MM.1S (cell line): ENCODE measurements around the gene CDYL.

Experiments used
- DNase-seq: peaks from one replicate; pipeline ENCODE4 v3.0.0-alpha.2; 2015
- H2AFZ ChIP-seq: fragments of 300-600 bp; sonication (generic); 2 replicates; pipeline ENCODE4 v1.6.0; 2016; ENCODE audit warnings: antibody characterized with exemption, low read length
- H3F3A ChIP-seq: fragments of 300-600 bp; sonication (generic); 2 replicates; pipeline ENCODE4 v1.6.1; 2016; ENCODE audit warnings: mild to moderate bottlenecking, antibody characterized with exemption, low read length, moderate library complexity, mixed read lengths; ENCODE audit not compliant: insufficient read depth
- H3K27ac ChIP-seq: fragments of 300-600 bp; sonication (generic); 2 replicates; pipeline ENCODE4 v1.5.1; 2016; ENCODE audit warnings: mild to moderate bottlenecking, low read length
- H3K27me3 ChIP-seq: fragments of 300-600 bp; sonication (generic); replicated peaks from 2 replicates; pipeline ENCODE4 v1.6.0; 2016; ENCODE audit warnings: low read length; ENCODE audit not compliant: insufficient read depth
- H3K36me3 ChIP-seq: fragments of 300-600 bp; sonication (generic); replicated peaks from 2 replicates; pipeline ENCODE4 v1.6.1; 2016; ENCODE audit warnings: mild to moderate bottlenecking, low read length, mixed read lengths; ENCODE audit not compliant: insufficient read depth
- H3K4me1 ChIP-seq: fragments of 300-600 bp; sonication (generic); 2 replicates; pipeline ENCODE4 v1.6.1; 2016; ENCODE audit warnings: low read length, mixed read lengths
- H3K4me2 ChIP-seq: fragments of 300-600 bp; sonication (generic); 2 replicates; pipeline ENCODE4 v1.6.0; 2016; ENCODE audit warnings: low read depth, low read length
- H3K4me3 ChIP-seq: fragments of 300-600 bp; sonication (generic); 2 replicates; pipeline ENCODE4 v1.5.1; 2016; ENCODE audit warnings: low read length, mixed read lengths
- H3K79me2 ChIP-seq: fragments of 300-600 bp; sonication (generic); 2 replicates; pipeline ENCODE4 v1.6.1; 2016; ENCODE audit warnings: mixed run types, low read length, mixed read lengths
- H3K9ac ChIP-seq: fragments of 300-600 bp; sonication (generic); 2 replicates; pipeline ENCODE4 v1.6.1; 2016; ENCODE audit warnings: low read length, mixed read lengths
- H3K9me2 ChIP-seq: fragments of 300-600 bp; sonication (generic); replicated peaks from 2 replicates; pipeline ENCODE4 v1.6.1; 2016; ENCODE audit warnings: mild to moderate bottlenecking, low read length, mixed read lengths; ENCODE audit not compliant: insufficient read depth
- H3K9me3 ChIP-seq: fragments of 300-600 bp; sonication (generic); replicated peaks from 2 replicates; pipeline ENCODE4 v1.6.1; 2016; ENCODE audit warnings: mild to moderate bottlenecking, low read length, mixed read lengths; ENCODE audit not compliant: insufficient read depth
- H4K20me1 ChIP-seq: fragments of 300-600 bp; sonication (generic); 2 replicates; pipeline ENCODE4 v1.6.1; 2016; ENCODE audit warnings: mild to moderate bottlenecking, low read length, moderate library complexity, mixed read lengths; ENCODE audit not compliant: insufficient read depth
- EZH2 ChIP-seq: fragments of 300-600 bp; sonication (generic); optimal IDR thresholded peaks from 2 replicates; pipeline ENCODE3; 2017; ENCODE audit warnings: low read depth, mild to moderate bottlenecking, antibody characterized with exemption, low read length, mixed read lengths
- EZH2phosphoT487 ChIP-seq: fragments of 300-600 bp; sonication (generic); IDR thresholded peaks from 2 replicates; pipeline ENCODE4 v1.6.1; 2018; ENCODE audit warnings: antibody characterized with exemption, low read length
- TF ChIP-seq, protein P1 (sequence below): fragments of 300-600 bp; sonication (generic); IDR thresholded peaks from 2 replicates; pipeline ENCODE4 v1.5.1; 2016; ENCODE audit warnings: antibody characterized with exemption, low read length, mixed read lengths

The CDYL gene

DNA sequence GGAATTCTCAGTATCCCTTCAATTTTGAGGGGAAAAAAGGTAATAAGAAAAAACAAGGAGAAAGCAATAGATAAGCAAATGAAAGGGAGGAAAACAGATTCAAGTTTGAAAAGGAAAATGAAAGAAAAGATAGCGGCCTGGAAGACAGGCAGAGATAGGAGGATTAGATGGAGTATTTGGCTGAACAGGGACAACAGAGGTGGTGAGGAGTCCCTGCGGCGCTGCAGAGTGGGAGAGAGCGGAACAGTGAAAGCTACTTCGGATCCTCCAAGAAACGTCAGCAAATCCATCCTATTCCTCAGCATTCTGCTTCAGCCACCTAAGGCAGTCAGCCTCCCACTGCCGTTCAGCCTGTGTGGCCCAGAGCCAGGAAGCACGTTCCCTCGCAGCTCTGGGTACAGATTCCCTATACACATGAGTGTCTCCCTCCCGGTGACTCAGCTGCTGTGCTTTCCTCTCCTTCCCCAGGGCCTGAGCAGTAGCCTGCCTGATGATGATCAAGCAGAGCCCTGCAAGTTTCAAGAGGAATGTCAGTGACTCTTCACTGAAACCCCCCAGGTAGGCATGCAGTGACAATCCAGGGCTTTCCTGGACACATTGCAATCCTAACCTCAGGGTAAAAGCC, 43.4 kb upstream of the CDYL start:
- no peaks in the 10 kb centered on the region for H3K79me2 ChIP-seq
- H3K9me3 ChIP-seq: no peaks in the 10 kb centered on the region
- peaks cover 6% of the 10 kb centered on the region for H3K4me1 ChIP-seq
- no peak overlapping the region for H3K9ac ChIP-seq
- DNase-seq: no peak
- TF ChIP-seq, protein P1, sequence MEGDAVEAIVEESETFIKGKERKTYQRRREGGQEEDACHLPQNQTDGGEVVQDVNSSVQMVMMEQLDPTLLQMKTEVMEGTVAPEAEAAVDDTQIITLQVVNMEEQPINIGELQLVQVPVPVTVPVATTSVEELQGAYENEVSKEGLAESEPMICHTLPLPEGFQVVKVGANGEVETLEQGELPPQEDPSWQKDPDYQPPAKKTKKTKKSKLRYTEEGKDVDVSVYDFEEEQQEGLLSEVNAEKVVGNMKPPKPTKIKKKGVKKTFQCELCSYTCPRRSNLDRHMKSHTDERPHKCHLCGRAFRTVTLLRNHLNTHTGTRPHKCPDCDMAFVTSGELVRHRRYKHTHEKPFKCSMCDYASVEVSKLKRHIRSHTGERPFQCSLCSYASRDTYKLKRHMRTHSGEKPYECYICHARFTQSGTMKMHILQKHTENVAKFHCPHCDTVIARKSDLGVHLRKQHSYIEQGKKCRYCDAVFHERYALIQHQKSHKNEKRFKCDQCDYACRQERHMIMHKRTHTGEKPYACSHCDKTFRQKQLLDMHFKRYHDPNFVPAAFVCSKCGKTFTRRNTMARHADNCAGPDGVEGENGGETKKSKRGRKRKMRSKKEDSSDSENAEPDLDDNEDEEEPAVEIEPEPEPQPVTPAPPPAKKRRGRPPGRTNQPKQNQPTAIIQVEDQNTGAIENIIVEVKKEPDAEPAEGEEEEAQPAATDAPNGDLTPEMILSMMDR: no peak
- TF ChIP-seq EZH2: no peak
- TF ChIP-seq EZH2phosphoT487: no peak
- H2AFZ ChIP-seq: no peak overlapping the region
- H3K36me3 ChIP-seq: no peaks in the 10 kb centered on the region
- H3K9me2 ChIP-seq: no peaks in the 10 kb centered on the region
- H3K27ac ChIP-seq: no peak overlapping the region
- H3K4me3 ChIP-seq: no peak overlapping the region
- H3K27me3 ChIP-seq: no peaks in the 10 kb centered on the region
- H4K20me1 ChIP-seq: no peaks in the 10 kb centered on the region
- no peaks in the 10 kb centered on the region for H3F3A ChIP-seq
- no peak overlapping the region for H3K4me2 ChIP-seq

DNA sequence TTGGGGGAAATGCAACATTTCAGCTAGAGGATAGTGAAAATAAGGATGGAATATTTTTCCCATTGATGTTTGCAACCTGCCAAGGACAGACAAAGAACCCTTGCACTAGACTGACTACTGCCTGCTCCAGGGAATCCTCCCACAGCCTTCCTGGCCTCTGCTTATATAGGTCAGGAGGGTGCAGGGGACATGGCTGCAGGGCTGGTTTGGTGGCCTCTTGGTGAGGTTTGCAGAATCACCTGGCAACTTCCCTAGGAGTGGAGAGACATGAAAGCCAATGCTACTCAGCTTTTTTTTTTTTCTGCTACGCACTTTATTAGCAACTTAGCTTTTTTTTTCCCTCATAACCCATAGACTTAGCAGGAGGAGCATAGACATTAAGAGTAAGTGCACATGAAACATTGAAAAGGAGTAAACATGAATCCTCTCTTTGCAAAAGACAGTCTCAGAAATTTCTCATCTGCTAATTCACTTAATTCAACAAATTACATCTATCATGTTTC, 39.8 kb upstream of the CDYL start:
- Histone ChIP-seq H3K9ac (no peak overlapping the region), H3K27ac (no peak overlapping the region), H3K4me2 (no peak overlapping the region), H3K9me3 (no peaks in the 10 kb centered on the region), H3K27me3 (no peaks in the 10 kb centered on the region), H3K4me3 (no peak overlapping the region), H3K9me2 (no peaks in the 10 kb centered on the region), H3K4me1 (no peaks in the 10 kb centered on the region), H3F3A (no peaks in the 10 kb centered on the region), H3K36me3 (no peaks in the 10 kb centered on the region), H4K20me1 (no peaks in the 10 kb centered on the region), H3K79me2 (no peaks in the 10 kb centered on the region), H2AFZ (no peak overlapping the region)
- TF ChIP-seq EZH2 (no peak), EZH2phosphoT487 (no peak)
- TF ChIP-seq, protein P1: no peak
- no peak for DNase-seq

DNA sequence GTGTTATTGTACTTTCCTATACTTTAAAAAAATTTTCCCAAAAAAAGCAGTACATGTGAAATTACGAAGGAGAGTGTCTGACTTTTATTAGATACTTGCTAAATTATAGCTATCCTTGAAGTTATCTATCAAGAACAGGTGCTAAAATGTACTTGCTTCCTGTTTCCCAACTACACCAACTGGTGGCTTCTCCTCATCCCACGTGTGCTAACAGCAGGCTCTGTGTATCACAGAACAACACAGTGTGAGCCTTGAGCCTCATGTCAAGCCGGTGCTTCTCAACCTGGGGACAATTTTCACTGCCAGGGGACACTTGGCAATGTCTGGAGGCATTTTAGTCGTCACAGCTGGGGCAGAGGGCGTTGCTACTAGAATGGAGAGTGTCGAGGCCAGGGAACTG, 36.2 kb upstream of the CDYL start:
- no peak overlapping the region for H3K27ac ChIP-seq
- H2AFZ ChIP-seq: no peak overlapping the region
- H3K9me2 ChIP-seq: no peaks in the 10 kb centered on the region
- no peaks in the 10 kb centered on the region for H3K36me3 ChIP-seq
- H3F3A ChIP-seq: no peaks in the 10 kb centered on the region
- H3K4me1 ChIP-seq: no peaks in the 10 kb centered on the region
- H3K4me3 ChIP-seq: no peak overlapping the region
- DNase-seq: no peak
- H3K9ac ChIP-seq: no peak overlapping the region
- no peaks in the 10 kb centered on the region for H3K27me3 ChIP-seq
- no peaks in the 10 kb centered on the region for H4K20me1 ChIP-seq
- no peak overlapping the region for H3K4me2 ChIP-seq
- H3K9me3 ChIP-seq: no peaks in the 10 kb centered on the region
- H3K79me2 ChIP-seq: no peaks in the 10 kb centered on the region
- TF ChIP-seq EZH2phosphoT487 (no peak), EZH2 (no peak)
- TF ChIP-seq, protein P1: no peak
